HG02798 (cell line): Measurements from ENCODE around the gene SOCS4.
A peak's percentile ranks its signal among the peaks of the same experiment; 100 is the strongest.
"Not testable (repeated sequence)": the region's sequence is repeated elsewhere in the genome, so short reads cannot be mapped to it uniquely, and the experiment has no call there.

Experiments used
- ATAC-seq: cut with Tn5 transposase; IDR thresholded peaks from one replicate; pipeline ENCODE4 v1.9.1; 2021; ENCODE audit warnings: mild to moderate bottlenecking; ENCODE audit not compliant: unreplicated experiment, poor library complexity

Gene SOCS4, protein sequence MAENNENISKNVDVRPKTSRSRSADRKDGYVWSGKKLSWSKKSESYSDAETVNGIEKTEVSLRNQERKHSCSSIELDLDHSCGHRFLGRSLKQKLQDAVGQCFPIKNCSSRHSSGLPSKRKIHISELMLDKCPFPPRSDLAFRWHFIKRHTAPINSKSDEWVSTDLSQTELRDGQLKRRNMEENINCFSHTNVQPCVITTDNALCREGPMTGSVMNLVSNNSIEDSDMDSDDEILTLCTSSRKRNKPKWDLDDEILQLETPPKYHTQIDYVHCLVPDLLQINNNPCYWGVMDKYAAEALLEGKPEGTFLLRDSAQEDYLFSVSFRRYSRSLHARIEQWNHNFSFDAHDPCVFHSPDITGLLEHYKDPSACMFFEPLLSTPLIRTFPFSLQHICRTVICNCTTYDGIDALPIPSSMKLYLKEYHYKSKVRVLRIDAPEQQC

DNA sequence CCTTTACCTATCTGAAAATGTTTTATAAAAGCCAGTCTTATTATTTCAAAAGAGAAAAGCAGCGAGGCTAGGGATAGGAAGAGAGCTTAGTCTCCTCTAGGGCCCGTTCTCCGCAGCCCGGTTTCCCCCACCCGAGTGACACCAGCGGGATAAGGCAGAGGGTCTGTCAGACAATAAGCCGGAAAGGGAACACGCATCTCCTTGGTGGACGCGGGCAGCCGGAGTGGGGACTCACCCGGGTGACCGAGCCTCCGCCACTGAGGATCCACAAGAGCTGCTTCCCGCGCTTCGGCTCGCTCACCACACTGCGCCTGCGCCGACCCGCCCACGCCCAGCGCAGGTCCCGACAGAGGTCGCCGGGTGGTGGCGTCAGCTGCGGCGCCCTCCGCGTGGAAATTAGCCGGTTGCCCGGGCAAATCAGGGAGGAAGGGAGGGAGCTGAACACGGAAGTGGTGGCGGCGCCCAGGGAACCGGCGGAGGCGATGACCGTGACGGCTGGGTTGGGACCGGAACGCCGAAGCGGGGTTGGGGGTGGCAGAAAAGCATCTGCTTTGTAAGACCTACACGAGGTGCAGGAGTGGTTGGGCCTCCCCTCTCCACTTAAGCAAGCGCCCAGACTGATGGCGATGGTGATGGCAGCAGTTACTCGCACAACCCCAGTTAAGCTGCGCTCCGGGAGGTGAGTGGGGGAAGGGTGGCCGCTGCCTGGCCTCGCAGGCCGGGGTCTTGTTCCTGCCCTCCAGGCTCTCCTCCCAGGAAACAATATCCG lies at the start of gene SOCS4, which contains the start of gene WDHD1:
SOCS4 (plus strand) TSS at position 444 of the 769 bp plus-strand sequence. CDS start 15,806 bp downstream, outside the sequence.
WDHD1 (minus strand) TSS at position 307 of the 769 bp plus-strand sequence. CDS start 312 bp downstream, outside the sequence.
- ATAC-seq: peak; percentile 97

DNA sequence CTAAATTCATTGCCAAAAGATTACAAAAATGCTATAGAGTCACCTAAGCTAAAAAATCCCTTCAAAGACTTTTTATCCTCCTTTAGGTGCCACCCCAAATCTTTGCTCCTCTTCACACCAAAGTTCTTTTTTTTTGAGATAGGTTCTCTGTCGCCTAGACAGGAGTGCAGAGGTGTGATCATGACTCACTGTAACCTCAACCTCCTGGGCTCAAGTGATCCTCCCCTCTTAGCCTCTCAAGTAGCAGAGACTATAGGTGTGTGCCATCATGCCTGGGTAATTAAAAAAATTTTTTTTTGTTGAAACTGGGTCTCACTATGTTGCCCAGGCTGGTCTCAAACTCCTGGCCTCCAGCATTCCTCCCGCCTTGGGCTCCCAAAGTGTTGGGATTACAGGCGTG lies 48.0 kb upstream of the SOCS4 start:
- no peak for ATAC-seq

DNA sequence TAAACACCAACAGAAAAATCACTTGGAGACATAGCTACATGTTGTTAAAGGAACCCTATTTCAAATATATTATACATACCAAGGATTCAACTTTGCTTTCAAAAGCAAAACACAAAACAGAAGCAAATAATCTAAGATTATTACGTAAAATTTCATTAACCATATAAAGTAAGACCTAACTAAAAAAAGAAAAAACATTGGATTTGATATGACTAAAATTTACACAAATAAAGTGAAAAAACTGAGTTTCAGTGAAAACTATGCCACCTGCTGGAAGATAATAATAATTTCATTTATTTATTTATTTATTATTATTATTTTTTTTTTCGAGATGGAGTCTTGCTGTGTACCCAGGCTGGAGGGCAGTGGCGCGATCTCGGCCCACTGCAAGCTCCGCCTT lies 45.3 kb upstream of the SOCS4 start:
- no peak for ATAC-seq

DNA sequence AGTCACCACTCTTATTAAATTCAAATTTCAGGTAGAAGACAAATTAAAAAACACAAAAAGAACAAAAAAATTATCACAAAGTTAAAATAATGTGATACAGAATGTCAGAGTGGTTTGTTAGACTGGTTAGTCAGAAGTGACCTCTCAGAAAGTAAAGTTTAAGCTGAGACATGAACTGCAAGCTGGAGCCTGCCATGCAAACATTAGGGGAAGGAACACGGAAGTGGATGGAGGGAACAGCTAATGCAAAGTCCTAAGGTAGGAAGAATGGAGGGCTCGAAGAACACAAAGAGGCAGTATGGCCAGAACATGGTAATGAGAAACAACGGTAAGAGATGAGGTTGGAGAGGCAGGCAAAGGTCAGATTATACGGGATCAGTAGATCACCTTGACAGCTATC lies 41.9 kb upstream of the SOCS4 start:
- no peak for ATAC-seq

DNA sequence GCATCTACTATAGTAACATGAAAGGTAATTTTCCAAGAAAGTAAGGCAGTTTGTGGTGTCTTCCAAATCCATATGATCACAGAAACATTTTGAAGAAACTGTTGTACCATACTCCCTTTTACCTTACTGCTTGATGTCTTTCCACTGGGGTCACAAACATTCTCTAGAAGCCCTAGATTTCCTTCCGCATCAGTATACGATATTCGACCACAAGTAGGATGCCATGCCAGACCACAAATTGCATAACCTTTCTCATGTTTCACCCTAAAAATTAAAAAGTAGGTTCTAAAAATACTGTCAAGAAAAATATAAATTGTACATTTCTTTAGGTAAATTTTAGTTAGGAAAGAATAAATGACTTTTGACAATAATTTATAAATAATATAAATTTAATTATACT lies 26.7 kb upstream of the SOCS4 start:
- no peak for ATAC-seq

DNA sequence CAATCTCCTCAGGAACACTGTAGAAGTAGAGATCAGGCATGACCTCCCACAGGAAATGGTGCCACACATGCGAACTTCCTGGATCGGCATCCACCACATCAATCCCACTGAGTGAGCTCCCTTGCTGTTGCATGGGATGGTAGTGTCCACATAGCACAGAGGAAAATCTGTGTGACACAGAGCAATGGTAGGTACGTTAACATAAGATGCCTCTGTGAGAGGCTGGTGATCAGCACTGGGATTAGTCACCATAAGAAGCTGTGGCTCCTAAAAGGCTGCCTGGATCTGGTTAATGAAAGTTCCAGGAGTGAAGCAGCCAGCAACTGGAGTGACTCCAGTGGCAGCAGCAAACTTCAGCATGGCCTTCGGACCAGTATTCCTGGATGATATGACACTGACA lies 22.0 kb upstream of the SOCS4 start:
- no peak for ATAC-seq

DNA sequence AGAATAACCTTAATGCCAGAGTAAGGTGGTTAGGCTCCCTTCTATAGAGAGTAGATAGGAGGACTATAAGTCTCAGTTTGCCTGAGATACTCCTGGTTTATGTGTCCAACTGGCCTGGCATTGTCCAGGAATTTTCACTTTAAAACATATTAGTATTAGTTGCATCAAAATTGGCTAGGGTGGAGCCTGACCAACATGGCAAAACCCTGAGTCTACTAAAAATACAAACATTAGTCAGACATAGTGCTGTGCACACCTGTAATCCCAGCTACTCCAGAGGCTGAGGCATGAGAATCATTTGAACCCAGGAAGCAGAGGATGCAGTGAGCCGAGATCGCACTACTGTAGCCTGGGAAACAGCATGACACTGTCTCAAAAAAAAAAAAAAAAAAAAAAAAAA lies 12.0 kb upstream of the SOCS4 start:
- no peak for ATAC-seq

DNA sequence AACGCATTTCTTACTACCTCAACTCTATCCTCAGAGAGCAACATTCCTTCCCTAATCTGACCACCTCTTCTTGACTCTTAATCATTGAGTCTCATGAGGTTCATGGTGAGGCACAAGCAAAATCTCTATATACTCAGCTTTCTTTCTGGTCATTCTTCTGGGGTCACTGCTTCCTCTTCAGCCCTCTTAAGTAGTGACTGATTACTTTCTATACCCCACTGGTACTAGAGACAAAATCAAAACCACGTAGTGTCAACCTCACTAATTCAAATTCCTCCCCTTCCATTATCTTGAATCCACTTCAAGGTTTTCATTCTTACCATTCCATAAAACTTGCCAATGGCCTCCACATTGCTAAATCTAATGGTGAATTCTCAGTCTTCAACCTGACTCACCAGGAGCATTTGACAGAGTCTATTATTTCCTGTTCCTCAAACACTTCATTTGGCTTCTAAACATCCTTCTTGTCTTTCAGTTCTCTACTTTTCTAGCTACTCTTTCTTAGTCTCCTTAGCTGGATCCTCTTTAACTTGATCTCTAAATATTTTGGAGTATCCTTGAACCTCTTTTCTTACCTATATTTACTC lies 7.0 kb upstream of the SOCS4 start:
- ATAC-seq: no peak

DNA sequence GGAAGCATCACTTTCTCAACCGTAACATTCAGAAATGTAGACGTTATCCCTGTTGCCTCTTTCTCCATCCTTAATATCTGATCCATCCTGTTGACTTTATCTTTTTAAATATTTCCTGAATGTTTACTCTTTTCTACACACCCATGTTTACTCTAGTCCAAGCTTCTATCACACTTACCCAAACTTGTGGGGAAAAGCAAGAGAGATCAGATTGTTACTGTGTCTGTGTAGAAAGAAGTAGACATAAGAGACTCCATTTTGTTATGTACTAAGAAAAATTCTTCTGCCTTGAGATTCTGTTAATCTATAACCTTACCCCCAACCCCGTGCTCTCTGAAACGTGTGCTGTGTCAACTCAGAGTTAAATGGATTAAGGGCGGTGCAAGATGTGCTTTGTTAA lies 2.7 kb upstream of the SOCS4 start:
- ATAC-seq: not testable (repeated sequence)

DNA sequence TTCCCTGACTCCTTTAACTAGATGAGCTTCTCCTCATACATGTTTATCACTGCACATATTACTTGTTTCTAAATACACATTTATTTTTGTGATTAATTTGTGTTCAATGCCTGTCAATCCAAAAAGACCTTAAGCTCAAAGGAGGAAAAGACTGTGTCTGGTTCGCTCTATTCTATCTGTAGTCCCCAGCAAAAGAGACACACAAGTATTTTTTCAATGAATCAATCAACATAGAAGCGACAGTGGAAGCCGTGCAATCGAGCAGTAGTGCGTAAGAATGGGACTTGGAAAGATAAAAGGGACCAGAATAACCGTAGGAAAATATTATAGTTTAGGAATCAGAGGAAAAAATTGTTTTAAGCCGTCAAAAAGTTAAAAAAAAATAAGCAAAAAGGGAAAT lies 1.1 kb upstream of the SOCS4 start:
- ATAC-seq: no peak

DNA sequence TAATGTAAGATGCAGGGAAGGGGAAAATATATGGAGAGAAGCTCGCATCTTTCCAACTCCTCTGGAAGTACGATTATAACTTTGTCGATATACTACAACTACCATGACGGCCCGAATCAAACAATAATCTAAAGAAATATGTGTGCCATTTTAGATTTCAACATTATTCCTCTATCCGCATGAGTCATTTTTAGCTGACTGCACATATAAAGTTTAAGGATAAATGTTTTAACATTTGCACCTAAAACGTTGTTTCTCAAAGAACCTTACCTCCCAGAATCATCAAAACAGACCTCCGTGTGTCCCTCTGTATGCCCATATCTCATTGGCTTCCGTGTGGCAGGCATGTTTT lies 619 bp upstream of the SOCS4 start:
- ATAC-seq: no peak

DNA sequence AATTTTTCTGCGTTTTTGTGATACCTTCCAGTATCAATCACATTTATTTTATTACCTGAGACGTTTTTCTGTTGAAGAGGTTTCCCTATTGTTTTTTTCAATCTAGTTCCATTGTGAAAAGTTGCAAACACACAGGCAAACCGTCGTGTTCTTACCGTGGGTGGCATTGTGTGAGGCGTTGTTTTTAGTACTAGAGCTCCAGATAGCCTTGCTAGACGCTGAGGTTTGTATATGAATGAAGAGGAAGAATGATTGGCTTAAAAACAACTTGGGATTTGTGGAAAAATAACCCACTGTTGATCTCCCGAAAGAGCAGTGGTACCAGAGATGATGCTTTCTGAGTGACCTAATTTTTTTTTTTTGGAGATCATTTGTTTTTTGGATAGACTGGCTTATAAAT lies 1.0 kb downstream of the SOCS4 start:
- no peak for ATAC-seq

DNA sequence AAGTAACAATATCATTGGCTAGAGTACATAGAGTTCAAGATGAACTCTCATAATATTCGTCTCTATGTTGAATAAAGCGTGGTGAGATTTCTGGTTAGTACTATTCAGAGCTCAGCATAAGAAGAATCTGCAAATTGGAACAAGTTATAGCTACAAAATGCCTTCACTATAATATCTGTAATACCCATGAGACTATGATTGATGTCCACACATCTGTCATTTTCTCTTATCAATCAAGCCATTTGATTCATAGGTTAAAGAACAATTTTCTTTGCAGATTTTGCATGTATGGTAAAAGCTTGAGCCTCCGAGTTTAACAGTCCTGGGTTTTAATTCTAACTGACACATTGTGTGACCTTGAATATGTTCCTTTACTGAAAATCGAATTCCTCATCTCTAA lies 1.4 kb downstream of the SOCS4 start:
- ATAC-seq: no peak

DNA sequence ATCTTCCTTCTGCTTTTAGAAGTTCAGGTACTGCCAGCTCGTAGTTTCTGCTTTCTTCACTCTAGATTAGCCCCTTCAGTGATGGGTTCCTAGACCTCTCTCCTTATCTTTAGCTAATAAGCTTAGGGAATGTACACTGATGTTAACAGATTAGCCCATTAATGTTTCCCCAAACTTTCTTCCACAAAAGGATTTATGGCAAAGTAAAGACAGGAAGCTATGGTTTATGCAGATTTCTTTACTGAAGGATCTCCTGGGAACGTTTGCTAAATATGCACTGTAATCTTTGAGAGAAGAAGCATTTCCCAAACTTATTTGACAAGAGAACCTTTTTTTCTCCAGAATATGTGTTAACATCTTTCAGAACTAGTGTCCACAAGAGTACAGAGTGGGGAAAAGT lies 4.2 kb downstream of the SOCS4 start:
- no peak for ATAC-seq

DNA sequence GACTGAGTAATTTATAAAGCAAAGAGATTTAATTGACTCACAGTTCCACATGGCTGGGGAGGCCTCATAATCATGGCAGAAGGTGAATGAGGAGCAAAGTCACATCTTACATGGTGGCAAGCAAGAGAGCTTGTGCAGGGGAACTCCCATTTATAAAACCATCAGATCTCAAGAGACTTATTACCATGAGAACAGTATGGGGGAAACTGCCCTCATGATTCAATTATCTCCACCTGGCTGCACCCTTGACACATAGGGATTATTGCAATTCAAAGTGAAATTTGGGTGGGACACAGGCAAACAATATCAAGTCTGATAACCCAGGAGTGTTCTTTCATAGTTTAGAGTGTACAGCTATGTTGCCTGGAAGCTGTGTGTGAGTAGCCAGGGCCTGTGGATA lies 11.0 kb downstream of the SOCS4 start:
- ATAC-seq: not testable (repeated sequence)

DNA sequence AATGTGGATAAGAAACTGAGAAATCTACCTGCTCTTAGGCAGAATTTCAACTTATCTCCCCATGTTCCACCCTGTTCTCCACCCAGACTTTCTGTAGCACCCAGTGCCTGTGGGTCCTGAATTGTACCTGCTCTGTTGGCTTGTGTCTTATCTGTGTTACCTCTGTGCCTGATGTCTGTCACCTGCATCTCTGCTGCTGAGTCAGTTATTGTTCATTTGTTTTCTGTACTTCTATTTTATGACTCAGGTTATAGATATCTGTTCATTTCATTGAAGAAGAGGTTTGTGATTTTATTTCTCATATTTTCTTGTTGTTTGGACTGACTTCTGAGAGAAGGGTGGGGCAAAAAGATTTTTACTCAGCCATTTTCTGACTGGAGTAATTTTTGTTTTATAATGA lies 11.7 kb downstream of the SOCS4 start:
- ATAC-seq: no peak

DNA sequence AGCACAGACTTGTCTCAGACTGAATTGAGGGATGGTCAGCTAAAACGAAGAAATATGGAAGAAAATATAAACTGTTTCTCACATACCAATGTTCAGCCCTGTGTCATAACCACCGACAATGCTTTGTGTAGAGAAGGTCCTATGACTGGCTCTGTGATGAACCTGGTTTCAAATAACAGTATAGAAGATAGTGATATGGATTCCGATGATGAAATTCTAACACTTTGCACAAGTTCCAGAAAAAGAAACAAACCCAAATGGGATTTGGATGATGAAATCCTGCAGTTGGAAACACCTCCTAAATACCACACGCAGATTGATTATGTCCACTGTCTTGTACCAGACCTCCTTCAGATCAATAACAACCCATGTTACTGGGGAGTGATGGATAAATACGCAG lies 16.5 kb downstream of the SOCS4 start:
- ATAC-seq: no peak

DNA sequence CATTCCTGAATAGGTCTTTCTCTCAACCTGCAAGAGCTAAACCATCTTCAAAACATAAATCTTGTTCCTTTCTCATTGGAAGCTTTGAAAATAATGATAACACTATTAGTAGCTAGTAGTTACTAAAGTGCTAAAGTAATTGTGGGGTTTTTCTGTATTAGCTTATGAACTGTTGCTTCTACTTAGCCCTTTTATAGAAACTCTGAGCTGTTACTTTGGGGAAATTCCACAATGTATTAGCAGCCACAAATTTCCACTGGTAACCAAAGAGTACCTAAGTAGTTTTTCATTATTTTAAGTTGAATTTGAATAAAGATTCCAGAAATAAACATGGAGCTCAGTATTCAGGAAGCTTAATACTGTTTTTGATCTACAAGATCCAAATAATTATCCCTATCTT lies 18.1 kb downstream of the SOCS4 start:
- no peak for ATAC-seq

DNA sequence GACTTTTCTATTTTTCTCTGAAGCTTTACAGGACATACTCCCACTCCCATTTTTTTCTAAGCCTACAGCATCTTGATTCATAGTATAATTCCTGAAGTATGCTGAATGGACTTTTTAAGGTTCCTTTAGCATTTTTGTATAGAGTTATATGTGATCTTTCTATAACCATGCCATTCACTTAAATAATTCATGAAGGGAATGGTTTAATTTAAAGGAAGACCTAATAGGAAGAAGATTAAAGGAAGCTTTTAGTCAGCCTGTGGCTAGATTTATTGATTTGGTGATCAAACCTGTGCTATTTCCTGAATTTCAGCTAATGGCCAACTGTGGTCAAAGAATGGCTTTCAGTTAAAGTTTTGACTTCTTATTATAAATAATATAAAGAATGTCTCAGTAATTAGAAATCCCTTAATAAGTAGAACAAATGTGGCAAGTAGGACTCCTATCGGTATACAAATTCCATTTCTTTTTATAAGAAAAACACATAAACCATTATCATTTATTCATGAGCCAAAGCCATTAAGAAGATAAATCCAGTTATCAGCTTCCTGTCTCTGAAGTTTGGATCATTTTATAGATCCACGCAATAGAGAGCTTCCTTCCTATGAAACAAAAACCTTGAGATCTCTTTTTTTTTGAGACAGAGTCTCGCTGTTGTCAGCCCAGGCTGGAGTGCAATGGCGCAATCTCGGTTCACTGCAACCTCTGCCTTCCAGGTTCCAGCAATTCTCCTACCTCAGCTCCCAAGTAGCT lies 20.4 kb downstream of the SOCS4 start:
- ATAC-seq: no peak

DNA sequence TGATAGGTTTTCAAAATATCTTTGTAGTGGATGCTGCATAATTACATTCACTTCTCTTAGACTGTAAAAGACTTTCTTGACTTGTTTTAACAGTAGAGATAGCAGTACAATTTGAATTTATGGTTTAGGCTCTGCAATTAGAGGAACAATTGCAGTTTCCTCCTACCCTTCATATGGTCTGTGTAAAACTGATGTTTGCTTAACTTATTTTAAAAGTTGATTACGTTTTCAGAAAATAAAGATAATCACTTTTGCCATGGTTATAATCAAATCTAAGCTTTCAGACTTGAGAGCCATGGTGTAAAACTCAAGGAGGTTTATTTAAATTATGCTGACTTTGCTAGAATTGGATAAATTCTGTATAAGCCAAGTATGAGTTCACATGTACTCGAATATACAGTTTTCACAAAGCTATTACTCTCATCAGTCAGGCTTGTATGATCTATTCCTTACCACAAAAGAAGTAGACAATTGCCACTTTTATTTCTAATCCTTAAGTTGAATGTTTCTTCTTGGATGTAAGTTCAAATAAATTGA lies 21.9 kb downstream of the SOCS4 start:
- ATAC-seq: no peak

DNA sequence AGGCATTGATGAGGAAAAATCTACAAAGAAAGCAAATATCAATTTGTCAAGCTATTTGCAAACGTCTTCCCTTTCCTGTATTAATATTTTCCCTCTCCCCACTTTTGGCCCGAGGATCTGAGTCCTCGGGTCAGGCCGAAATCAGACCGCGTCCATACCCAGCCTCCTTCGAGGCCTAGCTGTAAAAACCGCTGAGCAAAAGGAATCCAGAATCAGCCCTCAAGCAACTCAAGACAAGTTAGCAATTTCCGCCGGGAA lies 24.1 kb downstream of the SOCS4 start:
- ATAC-seq: peak; percentile 27
